ENCODE data around the gene CCT6B.

The CCT6B gene

GRCh38 chr17:34926661-34927060 is 34.6 kb downstream of the CCT6B start:
- no peaks in the 10 kb centered on the region for H3K4me1 ChIP-seq (ENCODE audit: control insufficient read depth in 1 of 2, insufficient read depth in 2 of 2, low read length in 2 of 2)
- no peaks in the 10 kb centered on the region for H3K9me3 ChIP-seq (ENCODE audit: control insufficient read depth in 1 of 2, low read length in 2 of 2)
- no peaks in the 10 kb centered on the region for H3K36me3 ChIP-seq (ENCODE audit: control insufficient read depth in 1 of 2, insufficient read depth in 2 of 2, low read length in 2 of 2)
- H3K27me3 ChIP-seq (ENCODE audit: control insufficient read depth in 1 of 2, insufficient read depth in 2 of 2, low read length in 2 of 2), result no peaks in the 10 kb centered on the region
- H3K4me3 ChIP-seq (ENCODE audit: low read depth in 1 of 2, low read length in 2 of 2), result no peak overlapping the region
- H3K9ac ChIP-seq (ENCODE audit: low read depth in 1 of 2, low read length in 2 of 2), result no peak overlapping the region
- H3K27ac ChIP-seq (ENCODE audit: low read depth, low read length), result no peak overlapping the region

GRCh38 chr17:34920676-34921075 is 40.6 kb downstream of the CCT6B start:
- no peaks in the 10 kb centered on the region for H3K36me3 ChIP-seq (ENCODE audit: control insufficient read depth in 1 of 2, insufficient read depth in 2 of 2, low read length in 2 of 2)
- H3K4me1 ChIP-seq (ENCODE audit: control insufficient read depth in 1 of 2, insufficient read depth in 2 of 2, low read length in 2 of 2), result no peaks in the 10 kb centered on the region
- H3K27me3 ChIP-seq (ENCODE audit: control insufficient read depth in 1 of 2, insufficient read depth in 2 of 2, low read length in 2 of 2), result no peaks in the 10 kb centered on the region
- no peak overlapping the region for H3K9ac ChIP-seq (ENCODE audit: low read depth in 1 of 2, low read length in 2 of 2)
- no peaks in the 10 kb centered on the region for H3K9me3 ChIP-seq (ENCODE audit: control insufficient read depth in 1 of 2, low read length in 2 of 2)
- no peak overlapping the region for H3K4me3 ChIP-seq (ENCODE audit: low read depth in 1 of 2, low read length in 2 of 2)
- no peak overlapping the region for H3K27ac ChIP-seq (ENCODE audit: low read depth, low read length)

- no peaks in the 10 kb centered on the region for H3K4me1 ChIP-seq (ENCODE audit: control insufficient read depth in 1 of 2, insufficient read depth in 2 of 2, low read length in 2 of 2)
- H3K4me3 ChIP-seq (ENCODE audit: low read depth in 1 of 2, low read length in 2 of 2), result no peak overlapping the region
- no peaks in the 10 kb centered on the region for H3K27me3 ChIP-seq (ENCODE audit: control insufficient read depth in 1 of 2, insufficient read depth in 2 of 2, low read length in 2 of 2)
- H3K9ac ChIP-seq (ENCODE audit: low read depth in 1 of 2, low read length in 2 of 2), result no peak overlapping the region
- H3K36me3 ChIP-seq (ENCODE audit: control insufficient read depth in 1 of 2, insufficient read depth in 2 of 2, low read length in 2 of 2), result no peaks in the 10 kb centered on the region
- no peak overlapping the region for H3K27ac ChIP-seq (ENCODE audit: low read depth, low read length)
- no peaks in the 10 kb centered on the region for H3K9me3 ChIP-seq (ENCODE audit: control insufficient read depth in 1 of 2, low read length in 2 of 2)
These were observed 43.9 kb downstream of the CCT6B start for GRCh38 chr17:34917381-34917780.

- Histone ChIP-seq H3K9me3 (ENCODE audit: control insufficient read depth in 1 of 2, low read length in 2 of 2) (no peaks in the 10 kb centered on the region), H3K4me1 (ENCODE audit: control insufficient read depth in 1 of 2, insufficient read depth in 2 of 2, low read length in 2 of 2) (no peaks in the 10 kb centered on the region), H3K36me3 (ENCODE audit: control insufficient read depth in 1 of 2, insufficient read depth in 2 of 2, low read length in 2 of 2) (no peaks in the 10 kb centered on the region), H3K4me3 (ENCODE audit: low read depth in 1 of 2, low read length in 2 of 2) (no peak overlapping the region), H3K9ac (ENCODE audit: low read depth in 1 of 2, low read length in 2 of 2) (no peak overlapping the region), H3K27me3 (ENCODE audit: control insufficient read depth in 1 of 2, insufficient read depth in 2 of 2, low read length in 2 of 2) (no peaks in the 10 kb centered on the region), H3K27ac (ENCODE audit: low read depth, low read length) (no peak overlapping the region)
These were observed 45.1 kb downstream of the CCT6B start for GRCh38 chr17:34916120-34916519.

GRCh38 chr17:34913001-34913400 is 48.3 kb downstream of the CCT6B start:
- Histone ChIP-seq H3K27me3 (ENCODE audit: control insufficient read depth in 1 of 2, insufficient read depth in 2 of 2, low read length in 2 of 2) (no peaks in the 10 kb centered on the region), H3K4me3 (ENCODE audit: low read depth in 1 of 2, low read length in 2 of 2) (no peak overlapping the region), H3K4me1 (ENCODE audit: control insufficient read depth in 1 of 2, insufficient read depth in 2 of 2, low read length in 2 of 2) (no peaks in the 10 kb centered on the region), H3K36me3 (ENCODE audit: control insufficient read depth in 1 of 2, insufficient read depth in 2 of 2, low read length in 2 of 2) (no peaks in the 10 kb centered on the region), H3K27ac (ENCODE audit: low read depth, low read length) (no peak overlapping the region), H3K9ac (ENCODE audit: low read depth in 1 of 2, low read length in 2 of 2) (no peak overlapping the region), H3K9me3 (ENCODE audit: control insufficient read depth in 1 of 2, low read length in 2 of 2) (no peaks in the 10 kb centered on the region)

- H3K36me3 ChIP-seq (ENCODE audit: control insufficient read depth in 1 of 2, insufficient read depth in 2 of 2, low read length in 2 of 2), result no peaks in the 10 kb centered on the region
- H3K4me3 ChIP-seq (ENCODE audit: low read depth in 1 of 2, low read length in 2 of 2), result no peak overlapping the region
- H3K9ac ChIP-seq (ENCODE audit: low read depth in 1 of 2, low read length in 2 of 2), result no peak overlapping the region
- no peaks in the 10 kb centered on the region for H3K4me1 ChIP-seq (ENCODE audit: control insufficient read depth in 1 of 2, insufficient read depth in 2 of 2, low read length in 2 of 2)
- no peak overlapping the region for H3K27ac ChIP-seq (ENCODE audit: low read depth, low read length)
- H3K27me3 ChIP-seq (ENCODE audit: control insufficient read depth in 1 of 2, insufficient read depth in 2 of 2, low read length in 2 of 2), result peaks cover 0 to 3% of the 10 kb centered on the region in 2 donors
- H3K9me3 ChIP-seq (ENCODE audit: control insufficient read depth in 1 of 2, low read length in 2 of 2), result no peaks in the 10 kb centered on the region
These were observed 52.2 kb downstream of the CCT6B start for GRCh38 chr17:34909040-34909439.

- no peaks in the 10 kb centered on the region for H3K36me3 ChIP-seq (ENCODE audit: control insufficient read depth in 1 of 2, insufficient read depth in 2 of 2, low read length in 2 of 2)
- peaks cover 3% of the 10 kb centered on the region in 2 donors for H3K27me3 ChIP-seq (ENCODE audit: control insufficient read depth in 1 of 2, insufficient read depth in 2 of 2, low read length in 2 of 2)
- H3K27ac ChIP-seq (ENCODE audit: low read depth, low read length), result no peak overlapping the region
- H3K9ac ChIP-seq (ENCODE audit: low read depth in 1 of 2, low read length in 2 of 2), result no peak overlapping the region
- H3K9me3 ChIP-seq (ENCODE audit: control insufficient read depth in 1 of 2, low read length in 2 of 2), result no peaks in the 10 kb centered on the region
- H3K4me3 ChIP-seq (ENCODE audit: low read depth in 1 of 2, low read length in 2 of 2), result no peak overlapping the region
- H3K4me1 ChIP-seq (ENCODE audit: control insufficient read depth in 1 of 2, insufficient read depth in 2 of 2, low read length in 2 of 2), result no peaks in the 10 kb centered on the region
These were observed 58.3 kb downstream of the CCT6B start for GRCh38 chr17:34902831-34903547.

GRCh38 chr17:34899643-34900291 is 61.5 kb downstream of the CCT6B start:
- H3K4me3 ChIP-seq (ENCODE audit: low read depth in 1 of 2, low read length in 2 of 2), result no peak overlapping the region
- no peaks in the 10 kb centered on the region for H3K36me3 ChIP-seq (ENCODE audit: control insufficient read depth in 1 of 2, insufficient read depth in 2 of 2, low read length in 2 of 2)
- H3K4me1 ChIP-seq (ENCODE audit: control insufficient read depth in 1 of 2, insufficient read depth in 2 of 2, low read length in 2 of 2), result no peaks in the 10 kb centered on the region
- H3K9ac ChIP-seq (ENCODE audit: low read depth in 1 of 2, low read length in 2 of 2), result no peak overlapping the region
- H3K27ac ChIP-seq (ENCODE audit: low read depth, low read length), result no peak overlapping the region
- H3K9me3 ChIP-seq (ENCODE audit: control insufficient read depth in 1 of 2, low read length in 2 of 2), result no peaks in the 10 kb centered on the region
- peaks cover 3 to 9% of the 10 kb centered on the region in 2 donors for H3K27me3 ChIP-seq (ENCODE audit: control insufficient read depth in 1 of 2, insufficient read depth in 2 of 2, low read length in 2 of 2)

GRCh38 chr17:34895383-34895782 is 65.9 kb downstream of the CCT6B start:
- no peaks in the 10 kb centered on the region for H3K9me3 ChIP-seq (ENCODE audit: control insufficient read depth in 1 of 2, low read length in 2 of 2)
- H3K4me1 ChIP-seq (ENCODE audit: control insufficient read depth in 1 of 2, insufficient read depth in 2 of 2, low read length in 2 of 2), result no peaks in the 10 kb centered on the region
- peaks cover 0 to 9% of the 10 kb centered on the region in 2 donors for H3K27me3 ChIP-seq (ENCODE audit: control insufficient read depth in 1 of 2, insufficient read depth in 2 of 2, low read length in 2 of 2)
- H3K4me3 ChIP-seq (ENCODE audit: low read depth in 1 of 2, low read length in 2 of 2), result no peak overlapping the region
- no peak overlapping the region for H3K9ac ChIP-seq (ENCODE audit: low read depth in 1 of 2, low read length in 2 of 2)
- H3K27ac ChIP-seq (ENCODE audit: low read depth, low read length), result no peak overlapping the region
- H3K36me3 ChIP-seq (ENCODE audit: control insufficient read depth in 1 of 2, insufficient read depth in 2 of 2, low read length in 2 of 2), result no peaks in the 10 kb centered on the region

- H3K27me3 ChIP-seq (ENCODE audit: control insufficient read depth in 1 of 2, insufficient read depth in 2 of 2, low read length in 2 of 2), result peaks cover 0 to 9% of the 10 kb centered on the region in 2 donors
- no peak overlapping the region for H3K27ac ChIP-seq (ENCODE audit: low read depth, low read length)
- H3K4me3 ChIP-seq (ENCODE audit: low read depth in 1 of 2, low read length in 2 of 2), result no peak overlapping the region
- H3K9ac ChIP-seq (ENCODE audit: low read depth in 1 of 2, low read length in 2 of 2), result no peak overlapping the region
- H3K4me1 ChIP-seq (ENCODE audit: control insufficient read depth in 1 of 2, insufficient read depth in 2 of 2, low read length in 2 of 2), result no peaks in the 10 kb centered on the region
- H3K36me3 ChIP-seq (ENCODE audit: control insufficient read depth in 1 of 2, insufficient read depth in 2 of 2, low read length in 2 of 2), result no peaks in the 10 kb centered on the region
- no peaks in the 10 kb centered on the region for H3K9me3 ChIP-seq (ENCODE audit: control insufficient read depth in 1 of 2, low read length in 2 of 2)
These were observed 66.3 kb downstream of the CCT6B start for GRCh38 chr17:34894964-34895363.

All from duodenal mucosa (tissue), 2 donors.